Activated T-cell treated with anti-CD3 and anti-CD28 coated beads for 48 hours (primary cell): ENCODE measurements around the gene ADAMTSL5.
"Not testable (repeated sequence)": the region's sequence is repeated elsewhere in the genome, so short reads cannot be mapped to it uniquely, and the experiment has no call there.

Experiments used
- DNase-seq: peaks from one replicate; pipeline ENCODE4 v3.0.0-alpha.2; 2020; ENCODE audit warnings: low read depth

ADAMTSL5 gene, protein sequence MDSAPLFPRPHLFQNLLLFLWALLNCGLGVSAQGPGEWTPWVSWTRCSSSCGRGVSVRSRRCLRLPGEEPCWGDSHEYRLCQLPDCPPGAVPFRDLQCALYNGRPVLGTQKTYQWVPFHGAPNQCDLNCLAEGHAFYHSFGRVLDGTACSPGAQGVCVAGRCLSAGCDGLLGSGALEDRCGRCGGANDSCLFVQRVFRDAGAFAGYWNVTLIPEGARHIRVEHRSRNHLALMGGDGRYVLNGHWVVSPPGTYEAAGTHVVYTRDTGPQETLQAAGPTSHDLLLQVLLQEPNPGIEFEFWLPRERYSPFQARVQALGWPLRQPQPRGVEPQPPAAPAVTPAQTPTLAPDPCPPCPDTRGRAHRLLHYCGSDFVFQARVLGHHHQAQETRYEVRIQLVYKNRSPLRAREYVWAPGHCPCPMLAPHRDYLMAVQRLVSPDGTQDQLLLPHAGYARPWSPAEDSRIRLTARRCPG

GRCh38 chr19:1512671-1513498, at the start of gene ADAMTSL5:
TSS of gene ADAMTSL5 (minus strand) at chr19:1513019. CDS start at chr19:1510943, 2,076 bp downstream.
- peak; percentile 80 for DNase-seq

GRCh38 chr19:1561236-1561842, 48.5 kb upstream of the ADAMTSL5 start:
- no peak for DNase-seq

GRCh38 chr19:1560286-1560882, 47.6 kb upstream of the ADAMTSL5 start:
- no peak for DNase-seq

DNA sequence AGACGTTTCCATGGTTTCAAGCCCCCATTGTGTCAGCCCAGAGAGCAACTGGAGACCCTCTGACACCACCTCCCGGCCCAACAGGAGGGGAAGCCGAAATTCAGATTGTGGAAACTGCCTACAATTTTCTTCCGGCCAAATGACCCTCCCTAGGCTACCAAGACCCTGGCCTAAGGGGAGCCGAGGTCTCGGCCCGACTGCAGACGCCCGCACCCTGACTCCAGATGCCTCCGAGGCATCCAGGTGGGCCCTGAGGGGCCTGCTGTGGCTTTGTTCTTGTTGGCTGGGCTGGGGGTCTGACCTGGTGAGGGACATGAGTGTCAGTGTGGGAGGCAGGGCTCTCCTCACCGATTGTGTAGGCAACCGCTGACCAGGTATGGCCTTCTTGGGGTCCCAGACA, 45.7 kb upstream of the ADAMTSL5 start:
- DNase-seq: no peak

DNA sequence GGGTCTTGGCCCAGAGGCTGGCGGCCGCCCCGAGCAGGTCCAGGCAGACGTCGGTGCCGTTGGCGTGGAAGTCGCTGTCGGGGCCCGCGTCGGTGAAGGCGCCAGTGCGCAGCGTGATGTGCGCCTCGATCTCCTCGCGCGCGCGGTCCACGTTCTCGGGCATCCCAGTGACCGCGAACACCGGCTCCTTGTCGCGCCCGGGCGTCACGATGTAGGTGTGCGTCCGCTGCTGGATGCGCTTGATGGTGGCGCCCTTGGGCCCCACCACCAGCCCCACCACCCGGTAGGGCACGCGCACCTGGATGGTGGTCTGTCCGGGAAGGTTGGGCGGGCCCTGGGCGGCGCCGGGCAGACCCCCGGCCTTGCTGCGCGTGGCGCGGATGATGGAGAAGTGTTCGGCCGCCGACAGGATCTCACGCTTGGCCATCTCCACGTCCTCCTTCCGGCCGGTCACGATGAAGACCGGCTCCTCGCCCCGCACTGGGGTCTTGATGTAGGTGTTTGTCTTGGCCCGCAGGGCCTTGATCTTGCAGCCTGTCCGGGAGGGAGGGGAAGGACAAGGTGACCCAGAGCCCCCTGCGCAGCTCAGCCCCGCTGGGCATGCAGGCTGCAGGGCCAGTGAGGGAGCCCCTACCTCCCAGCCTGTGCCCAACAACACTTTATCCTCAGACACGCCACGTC, 43.7 kb upstream of the ADAMTSL5 start:
- no peak for DNase-seq

DNA sequence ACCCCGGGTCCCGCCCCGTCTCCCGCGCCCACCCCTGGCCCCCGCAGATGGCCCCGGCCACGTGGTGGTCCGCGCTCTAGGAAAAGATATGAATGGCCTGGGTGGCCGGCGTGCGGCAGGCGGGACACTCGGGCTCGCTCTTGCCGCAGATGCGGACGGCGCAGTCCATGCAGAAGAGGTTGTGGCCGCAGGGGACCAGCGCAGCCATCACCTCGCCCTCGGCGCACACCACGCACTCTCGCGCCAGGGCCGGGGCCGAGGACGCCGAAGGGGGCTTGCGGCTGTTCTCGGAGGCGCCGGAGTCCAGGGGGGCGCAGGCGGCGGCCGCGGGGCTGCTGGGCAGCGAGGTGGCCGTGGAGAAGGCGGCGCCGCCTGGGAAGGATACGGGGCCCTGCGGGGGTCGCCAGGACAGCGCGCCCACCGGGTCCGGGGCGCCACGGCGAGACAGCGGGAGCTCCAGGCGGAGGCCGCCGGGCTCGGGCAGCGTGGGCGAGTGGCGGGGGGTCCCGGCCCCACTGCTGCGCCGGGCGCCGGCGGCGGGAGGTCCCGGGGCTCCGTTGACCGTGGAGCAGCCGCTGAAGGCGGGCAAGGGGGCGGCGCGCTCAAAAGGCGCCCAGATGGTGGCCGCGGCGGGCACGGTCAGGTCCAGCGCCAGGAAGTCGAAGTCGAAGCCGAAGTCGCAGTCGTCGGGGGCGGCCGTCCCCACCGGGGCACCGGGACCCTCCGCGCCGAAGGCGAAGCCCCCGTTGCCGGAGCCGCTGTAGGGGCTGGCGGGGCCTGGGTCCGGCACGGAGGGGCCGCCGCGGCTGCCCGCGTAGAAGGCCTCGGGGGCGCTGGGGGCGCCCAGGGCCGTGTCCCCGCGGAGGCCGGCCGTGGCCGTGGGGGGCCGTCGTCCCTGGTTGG, 42.9 kb upstream of the ADAMTSL5 start:
- no peak for DNase-seq

- DNase-seq: no peak
These were observed 42.1 kb upstream of the ADAMTSL5 start for GRCh38 chr19:1554968-1555367.

DNA sequence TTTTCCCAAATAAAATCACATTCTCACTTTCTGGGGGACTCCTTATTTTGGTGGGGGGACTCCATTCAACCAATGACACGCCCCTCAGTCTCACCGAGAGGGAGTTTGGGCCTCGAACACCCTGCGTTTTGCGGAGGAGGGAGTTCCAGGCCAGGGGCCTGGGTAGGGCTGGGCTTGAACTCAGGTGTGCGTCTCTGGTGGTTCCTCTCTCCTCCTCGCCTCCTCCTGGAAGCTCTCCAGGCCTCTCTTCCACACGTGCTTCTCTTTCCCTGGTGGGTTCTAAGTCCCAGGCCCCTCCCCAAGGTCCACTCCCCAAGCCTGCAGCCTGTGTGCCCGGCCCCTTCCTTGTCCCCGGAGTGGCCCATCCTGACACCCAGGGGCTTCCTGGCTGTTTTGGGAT, 40.6 kb upstream of the ADAMTSL5 start:
- no peak for DNase-seq

DNA sequence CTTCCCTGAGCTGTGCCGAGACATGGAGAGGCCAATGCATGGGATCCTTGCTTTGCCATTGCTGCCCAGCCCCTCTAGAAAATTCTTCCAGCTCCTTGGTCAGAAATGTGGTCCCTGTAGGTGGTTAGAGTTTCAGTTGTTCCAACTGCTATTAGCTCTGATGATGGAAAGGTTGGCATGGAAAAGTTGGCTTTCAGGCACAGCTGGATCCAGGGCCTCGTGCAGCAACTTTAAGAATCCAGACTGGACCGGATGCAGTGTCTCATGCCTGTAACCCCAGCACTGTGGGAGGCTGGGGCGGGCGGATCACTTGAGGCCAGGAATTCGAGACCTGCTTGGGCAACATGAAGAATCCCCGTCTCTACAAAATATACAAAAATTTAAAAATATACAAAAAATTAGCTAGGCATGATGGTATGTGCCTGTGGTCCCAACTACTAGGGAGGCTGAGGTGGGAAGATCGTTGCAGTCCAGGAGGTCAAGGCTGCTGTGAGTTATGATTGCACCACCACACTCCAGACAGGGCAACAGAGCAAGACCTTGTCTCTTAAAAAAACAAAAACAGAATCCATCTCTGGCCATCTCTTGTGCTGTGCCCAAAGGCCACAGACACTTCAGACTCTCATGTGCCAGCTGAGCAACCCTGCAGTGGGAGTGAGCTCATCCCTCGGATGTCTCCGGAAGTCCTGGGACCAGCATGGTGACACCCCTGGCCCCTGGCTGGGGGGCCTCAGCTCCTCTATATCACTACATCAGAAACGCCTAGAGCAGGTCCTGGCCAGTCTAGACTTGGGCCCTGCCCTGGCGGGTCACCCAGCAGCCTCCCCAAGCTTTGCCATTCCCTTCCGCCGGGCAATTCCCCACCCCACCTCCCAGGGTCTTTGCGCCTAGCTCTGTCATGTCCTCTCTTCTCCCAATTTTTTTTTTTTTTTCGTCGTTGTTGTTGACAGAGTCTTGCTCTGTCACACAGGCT, 38.5 kb upstream of the ADAMTSL5 start:
- DNase-seq: no peak

- DNase-seq: no peak
These were observed 36.6 kb upstream of the ADAMTSL5 start for GRCh38 chr19:1549332-1549945.

- DNase-seq: no peak
These were observed 27.6 kb upstream of the ADAMTSL5 start for GRCh38 chr19:1540365-1540925.

- DNase-seq: not testable (repeated sequence)
These were observed 26.9 kb upstream of the ADAMTSL5 start for GRCh38 chr19:1539749-1540148.

GRCh38 chr19:1538978-1539377, 26.2 kb upstream of the ADAMTSL5 start:
- no peak for DNase-seq

- not testable (repeated sequence) for DNase-seq
These were observed 22.9 kb upstream of the ADAMTSL5 start for GRCh38 chr19:1535699-1536098.

GRCh38 chr19:1534972-1535371, 22.2 kb upstream of the ADAMTSL5 start:
- no peak for DNase-seq

DNA sequence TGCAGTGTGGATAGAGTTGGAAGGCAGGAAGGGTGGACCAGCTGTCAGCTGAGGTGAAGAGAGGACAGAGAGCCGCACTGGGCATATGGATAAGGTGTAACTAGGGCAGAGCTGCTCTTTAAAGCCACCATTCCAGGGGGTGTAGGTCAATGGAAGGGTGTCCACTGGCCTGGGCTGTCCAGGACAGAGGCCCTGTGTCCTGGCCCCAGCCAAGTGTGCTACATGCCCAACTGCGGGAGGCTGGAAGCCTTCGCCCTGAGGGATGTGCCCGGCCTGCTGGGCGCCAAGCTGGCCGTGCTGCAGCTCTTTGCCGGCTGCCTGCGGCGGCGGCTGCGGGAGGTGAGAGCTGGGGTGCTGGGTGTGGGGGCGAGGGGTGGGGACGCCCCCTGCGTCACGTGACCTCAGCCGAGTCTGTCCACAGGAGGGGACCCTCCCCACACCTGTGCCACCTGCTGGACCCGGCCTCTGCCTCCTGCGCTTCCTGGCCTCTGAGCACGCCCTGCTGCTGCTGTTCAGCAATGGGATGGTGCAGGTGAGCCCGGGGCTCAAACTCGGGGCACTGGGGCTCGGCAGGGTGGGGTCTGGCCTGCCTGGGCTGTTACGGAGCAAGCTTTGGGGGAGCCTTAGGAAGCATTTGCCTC, 20.8 kb upstream of the ADAMTSL5 start:
- no peak for DNase-seq

- DNase-seq: no peak
These were observed 19.2 kb upstream of the ADAMTSL5 start for GRCh38 chr19:1532003-1532402.

DNA sequence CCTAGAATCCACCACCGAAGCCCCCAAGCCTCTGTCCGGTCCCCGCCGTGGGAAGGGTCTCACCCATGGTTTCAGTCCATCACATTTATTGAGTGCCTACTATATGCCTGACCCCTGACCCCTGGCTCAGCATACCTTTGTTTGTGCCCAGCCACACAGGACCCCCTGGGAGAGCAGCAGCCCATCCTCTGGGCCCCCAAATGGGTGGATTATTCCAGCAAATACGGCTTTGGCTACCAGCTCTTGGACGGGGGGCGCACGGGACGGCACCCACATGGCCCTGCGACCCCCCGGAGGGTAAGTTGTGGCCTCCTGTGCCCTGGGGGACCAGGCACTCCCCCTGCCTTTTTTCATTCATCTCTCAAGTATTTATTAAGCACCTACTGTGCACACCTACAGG, 18.8 kb upstream of the ADAMTSL5 start:
- DNase-seq: no peak
